Lower leg skin (tissue), 3 donors: Measurements from ENCODE around the gene FBLN2.

ENCODE experiments used
- CTCF ChIP-seq, 3 donors: fragments of 450-650 bp; IDR thresholded peaks; one replicate each; pipeline ENCODE4 v1.5.1; 2016; ENCODE audit warnings: antibody characterized with exemption in 3 of 3, mild to moderate bottlenecking in 3 of 3, moderate library complexity in 2 of 3
- POLR2A ChIP-seq, 2 donors: fragments of 450-650 bp; IDR thresholded peaks; one replicate each; pipeline ENCODE4 v1.6.1; 2016 to 2017; ENCODE audit warnings: antibody characterized with exemption in 2 of 2, mild to moderate bottlenecking in 1 of 2, moderate library complexity in 1 of 2

- TF ChIP-seq CTCF (IDR thresholded peaks at IDR 0.05) (no peak), POLR2A (IDR thresholded peaks at IDR 0.05) (no peak)
Observed at GRCh38 chr3:13563911-13564310, 15.0 kb downstream of the FBLN2 start.
